ENCODE results near the gene GALK1.

Gene GALK1

DNA sequence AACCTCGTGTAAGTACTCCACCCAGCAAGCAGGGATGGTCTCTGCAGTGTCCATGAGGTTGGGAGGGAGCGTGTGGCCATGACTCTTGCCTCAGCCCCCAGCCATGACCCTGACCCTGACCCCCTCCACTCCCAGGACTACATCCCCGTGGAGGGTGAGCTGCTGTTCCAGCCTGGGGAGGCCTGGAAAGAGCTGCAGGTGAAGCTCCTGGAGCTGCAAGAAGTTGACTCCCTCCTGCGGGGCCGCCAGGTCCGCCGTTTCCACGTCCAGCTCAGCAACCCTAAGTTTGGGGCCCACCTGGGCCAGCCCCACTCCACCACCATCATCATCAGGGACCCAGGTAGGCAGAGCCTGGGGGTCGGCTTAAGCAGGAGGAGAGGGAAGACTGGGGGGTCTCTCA, 16.3 kb downstream of the GALK1 start:
- H3K27me3 ChIP-seq (ENCODE audit: low read length) = no peaks in the 10 kb centered on the region
- no peaks in the 10 kb centered on the region for H3K9me2 ChIP-seq (replicated peaks; ENCODE audit: insufficient read depth, low read length)
- H3K9ac ChIP-seq (ENCODE audit: low read length) = no peak overlapping the region
- H3K36me3 ChIP-seq (ENCODE audit: low read length) = no peaks in the 10 kb centered on the region
- TF ChIP-seq EZH2phosphoT487 (conservative IDR thresholded peaks at IDR 0.05; ENCODE audit: low read length) = no peak
- TF ChIP-seq, protein P1, sequence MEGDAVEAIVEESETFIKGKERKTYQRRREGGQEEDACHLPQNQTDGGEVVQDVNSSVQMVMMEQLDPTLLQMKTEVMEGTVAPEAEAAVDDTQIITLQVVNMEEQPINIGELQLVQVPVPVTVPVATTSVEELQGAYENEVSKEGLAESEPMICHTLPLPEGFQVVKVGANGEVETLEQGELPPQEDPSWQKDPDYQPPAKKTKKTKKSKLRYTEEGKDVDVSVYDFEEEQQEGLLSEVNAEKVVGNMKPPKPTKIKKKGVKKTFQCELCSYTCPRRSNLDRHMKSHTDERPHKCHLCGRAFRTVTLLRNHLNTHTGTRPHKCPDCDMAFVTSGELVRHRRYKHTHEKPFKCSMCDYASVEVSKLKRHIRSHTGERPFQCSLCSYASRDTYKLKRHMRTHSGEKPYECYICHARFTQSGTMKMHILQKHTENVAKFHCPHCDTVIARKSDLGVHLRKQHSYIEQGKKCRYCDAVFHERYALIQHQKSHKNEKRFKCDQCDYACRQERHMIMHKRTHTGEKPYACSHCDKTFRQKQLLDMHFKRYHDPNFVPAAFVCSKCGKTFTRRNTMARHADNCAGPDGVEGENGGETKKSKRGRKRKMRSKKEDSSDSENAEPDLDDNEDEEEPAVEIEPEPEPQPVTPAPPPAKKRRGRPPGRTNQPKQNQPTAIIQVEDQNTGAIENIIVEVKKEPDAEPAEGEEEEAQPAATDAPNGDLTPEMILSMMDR (IDR thresholded peaks at IDR 0.05; ENCODE audit: insufficient read depth, low read length, poor library complexity, severe bottlenecking) = no peak
- no peak overlapping the region for H2AFZ ChIP-seq (ENCODE audit: low read depth, low read length, severe bottlenecking)
- H3K4me2 ChIP-seq (ENCODE audit: low read depth, low read length, poor library complexity, severe bottlenecking) = no peak overlapping the region
- no peak overlapping the region for H3K4me3 ChIP-seq (ENCODE audit: insufficient read depth, low read length, poor library complexity, severe bottlenecking)
- no peak overlapping the region for H3K27ac ChIP-seq (ENCODE audit: low read depth, low read length)
- H3K79me2 ChIP-seq (ENCODE audit: insufficient read depth, low read length) = no peaks in the 10 kb centered on the region
- peaks cover 4% of the 10 kb centered on the region; the same call in 1 of the 2 replicates for H3F3A ChIP-seq (ENCODE audit: insufficient read depth)
- H3K9me3 ChIP-seq (ENCODE audit: insufficient read depth, low read length) = no peaks in the 10 kb centered on the region
- H4K20me1 ChIP-seq (ENCODE audit: low read depth, low read length) = no peaks in the 10 kb centered on the region

DNA sequence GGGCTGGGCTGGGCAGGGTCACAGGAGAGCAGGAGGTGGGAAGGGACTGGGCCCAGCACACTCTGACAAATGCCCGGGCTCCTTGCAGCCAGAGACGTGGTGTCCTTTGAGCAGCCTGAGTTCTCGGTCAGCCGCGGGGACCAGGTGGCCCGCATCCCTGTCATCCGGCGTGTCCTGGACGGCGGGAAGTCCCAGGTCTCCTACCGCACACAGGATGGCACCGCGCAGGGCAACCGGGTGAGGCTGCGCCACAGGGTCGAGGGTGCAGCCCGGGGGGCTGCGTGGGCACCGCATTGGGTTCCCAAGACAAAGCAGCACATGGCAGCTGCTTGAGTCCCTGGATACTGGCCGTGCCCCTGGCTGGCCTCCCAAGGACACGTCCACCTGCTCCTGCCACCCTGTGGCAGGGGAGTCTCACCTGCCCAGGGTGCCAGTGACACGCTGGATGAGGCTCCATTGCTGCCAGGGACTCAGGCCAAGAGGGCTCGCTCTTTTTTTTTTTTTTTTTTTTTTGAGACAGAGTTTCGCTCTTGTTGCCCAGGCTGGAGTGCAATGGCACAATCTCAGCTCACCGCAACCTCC, 21.3 kb downstream of the GALK1 start:
- Histone ChIP-seq H3K79me2 (ENCODE audit: insufficient read depth, low read length) (no peaks in the 10 kb centered on the region), H3F3A (ENCODE audit: insufficient read depth) (no peaks in the 10 kb centered on the region), H3K9me3 (ENCODE audit: insufficient read depth, low read length) (no peaks in the 10 kb centered on the region), H4K20me1 (ENCODE audit: low read depth, low read length) (no peaks in the 10 kb centered on the region), H3K4me2 (ENCODE audit: low read depth, low read length, poor library complexity, severe bottlenecking) (no peak overlapping the region), H2AFZ (ENCODE audit: low read depth, low read length, severe bottlenecking) (no peak overlapping the region), H3K27me3 (ENCODE audit: low read length) (no peaks in the 10 kb centered on the region), H3K9me2 (replicated peaks; ENCODE audit: insufficient read depth, low read length) (no peaks in the 10 kb centered on the region), H3K36me3 (ENCODE audit: low read length) (no peaks in the 10 kb centered on the region), H3K9ac (ENCODE audit: low read length) (no peak overlapping the region), H3K4me3 (ENCODE audit: insufficient read depth, low read length, poor library complexity, severe bottlenecking) (no peak overlapping the region), H3K27ac (ENCODE audit: low read depth, low read length) (no peak overlapping the region)
- TF ChIP-seq EZH2phosphoT487 (conservative IDR thresholded peaks at IDR 0.05; ENCODE audit: low read length) = no peak
- TF ChIP-seq, protein P1 (IDR thresholded peaks at IDR 0.05; ENCODE audit: insufficient read depth, low read length, poor library complexity, severe bottlenecking) = no peak

DNA sequence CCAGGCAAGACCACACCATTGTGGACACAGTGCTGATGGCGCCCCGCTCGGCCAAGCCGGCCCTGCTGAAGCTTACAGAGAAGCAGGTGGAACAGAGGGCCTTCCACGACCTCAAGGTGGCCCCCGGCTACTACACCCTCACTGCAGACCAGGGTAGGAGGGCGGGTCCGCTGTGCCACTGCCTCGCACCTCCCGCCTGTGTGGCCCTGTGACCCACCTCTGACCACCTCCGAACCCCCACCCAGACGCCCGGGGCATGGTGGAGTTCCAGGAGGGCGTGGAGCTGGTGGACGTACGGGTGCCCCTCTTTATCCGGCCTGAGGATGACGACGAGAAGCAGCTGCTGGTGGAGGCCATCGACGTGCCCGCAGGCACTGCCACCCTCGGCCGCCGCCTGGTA, 22.7 kb downstream of the GALK1 start:
- Histone ChIP-seq H3K36me3 (ENCODE audit: low read length) (no peaks in the 10 kb centered on the region), H3K9ac (ENCODE audit: low read length) (no peak overlapping the region), H3K27ac (ENCODE audit: low read depth, low read length) (no peak overlapping the region), H3K4me3 (ENCODE audit: insufficient read depth, low read length, poor library complexity, severe bottlenecking) (no peak overlapping the region), H3K79me2 (ENCODE audit: insufficient read depth, low read length) (no peaks in the 10 kb centered on the region), H3K27me3 (ENCODE audit: low read length) (no peaks in the 10 kb centered on the region), H4K20me1 (ENCODE audit: low read depth, low read length) (no peaks in the 10 kb centered on the region), H3K9me2 (replicated peaks; ENCODE audit: insufficient read depth, low read length) (no peaks in the 10 kb centered on the region), H3F3A (ENCODE audit: insufficient read depth) (no peaks in the 10 kb centered on the region), H2AFZ (ENCODE audit: low read depth, low read length, severe bottlenecking) (no peak overlapping the region), H3K9me3 (ENCODE audit: insufficient read depth, low read length) (no peaks in the 10 kb centered on the region), H3K4me2 (ENCODE audit: low read depth, low read length, poor library complexity, severe bottlenecking) (no peak overlapping the region)
- TF ChIP-seq, protein P1 (IDR thresholded peaks at IDR 0.05; ENCODE audit: insufficient read depth, low read length, poor library complexity, severe bottlenecking) = no peak
- TF ChIP-seq EZH2phosphoT487 (conservative IDR thresholded peaks at IDR 0.05; ENCODE audit: low read length) = no peak

Data from SU-DHL-6 (cell line).